ENCODE measurements around the gene SLC35G2. TPM values are rescaled to one million over a fixed set of nuclear protein-coding genes. Genes with fewer than 3 reads are reported as not detected.

SLC35G2 gene
- total RNA-seq, 4 donors from 2014 or later = 9.1 to 13.2 (median 11.8) TPM

DNA sequence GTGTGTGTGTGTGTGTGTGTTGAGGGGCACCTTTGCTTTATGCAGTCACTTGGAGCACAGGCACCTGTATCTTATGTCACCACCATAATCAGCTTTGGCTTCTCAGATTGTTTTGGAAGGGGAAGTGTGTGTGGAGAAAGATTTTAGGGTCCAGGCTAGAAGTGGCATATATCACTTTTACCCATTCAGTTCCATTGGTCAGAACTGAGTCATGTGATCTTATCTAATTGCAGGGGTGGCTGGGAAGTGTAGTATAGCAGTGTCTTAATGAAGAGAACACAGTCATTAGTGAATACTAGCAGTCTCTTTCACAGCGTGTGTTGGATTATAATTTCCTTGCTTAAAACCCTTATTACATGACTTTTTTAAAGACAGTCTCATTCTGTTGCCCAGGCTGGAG, 63.6 kb downstream of the SLC35G2 start:
- Histone ChIP-seq H3K9me3 (no peaks in the 10 kb centered on the region), H3K27ac (no peak overlapping the region), H3K36me3 (no peaks in the 10 kb centered on the region), H3K4me3 (no peak overlapping the region), H3K4me1 (no peaks in the 10 kb centered on the region), H3K27me3 (no peaks in the 10 kb centered on the region)
- DNase-seq = no peak
- intact Hi-C loops (cut with DNase I; ENCODE audit: low total_unique reads) = no loop called here
- no peak for TF ChIP-seq POLR2A (IDR thresholded peaks at IDR 0.05)

DNA sequence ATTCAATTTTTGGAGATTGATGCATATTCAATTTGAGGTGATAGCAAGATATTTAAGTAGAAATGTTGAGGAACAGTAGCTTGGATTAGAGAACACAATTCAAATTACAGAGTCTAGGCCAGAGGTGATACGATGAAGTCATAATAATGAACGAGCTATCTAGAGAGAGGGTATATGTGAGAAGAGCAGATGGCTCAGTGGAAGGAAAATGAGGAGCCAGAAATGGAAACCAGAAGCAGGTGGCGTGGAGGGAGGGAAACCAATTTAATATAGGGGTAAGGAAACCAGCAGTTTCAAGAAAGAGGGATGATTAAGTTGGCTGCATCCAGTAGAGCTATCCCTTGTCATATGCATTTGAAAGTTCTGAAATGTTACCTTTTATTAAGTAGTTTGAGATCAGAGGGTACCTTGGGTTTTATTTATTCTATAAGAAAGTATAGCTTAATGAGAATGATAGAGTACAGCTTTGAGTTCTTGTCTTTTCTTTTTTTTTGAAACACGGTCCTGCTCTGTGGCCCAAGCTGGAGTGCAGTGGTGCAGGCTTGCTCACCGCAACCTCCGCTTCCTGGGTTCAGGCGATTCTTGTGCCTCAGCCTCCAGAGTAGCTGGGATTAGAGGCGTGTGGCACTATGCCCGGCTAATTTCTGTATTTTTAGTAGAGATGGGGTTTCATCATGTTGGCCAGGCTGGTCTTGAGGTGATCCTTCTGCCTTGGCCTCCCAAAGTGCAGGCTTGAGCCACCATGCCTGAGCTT, 65.2 kb downstream of the SLC35G2 start:
- DNase-seq = no peak
- H3K4me1 ChIP-seq = no peaks in the 10 kb centered on the region
- H3K36me3 ChIP-seq = no peaks in the 10 kb centered on the region
- TF ChIP-seq POLR2A (IDR thresholded peaks at IDR 0.05) = no peak
- TF ChIP-seq, protein P1, sequence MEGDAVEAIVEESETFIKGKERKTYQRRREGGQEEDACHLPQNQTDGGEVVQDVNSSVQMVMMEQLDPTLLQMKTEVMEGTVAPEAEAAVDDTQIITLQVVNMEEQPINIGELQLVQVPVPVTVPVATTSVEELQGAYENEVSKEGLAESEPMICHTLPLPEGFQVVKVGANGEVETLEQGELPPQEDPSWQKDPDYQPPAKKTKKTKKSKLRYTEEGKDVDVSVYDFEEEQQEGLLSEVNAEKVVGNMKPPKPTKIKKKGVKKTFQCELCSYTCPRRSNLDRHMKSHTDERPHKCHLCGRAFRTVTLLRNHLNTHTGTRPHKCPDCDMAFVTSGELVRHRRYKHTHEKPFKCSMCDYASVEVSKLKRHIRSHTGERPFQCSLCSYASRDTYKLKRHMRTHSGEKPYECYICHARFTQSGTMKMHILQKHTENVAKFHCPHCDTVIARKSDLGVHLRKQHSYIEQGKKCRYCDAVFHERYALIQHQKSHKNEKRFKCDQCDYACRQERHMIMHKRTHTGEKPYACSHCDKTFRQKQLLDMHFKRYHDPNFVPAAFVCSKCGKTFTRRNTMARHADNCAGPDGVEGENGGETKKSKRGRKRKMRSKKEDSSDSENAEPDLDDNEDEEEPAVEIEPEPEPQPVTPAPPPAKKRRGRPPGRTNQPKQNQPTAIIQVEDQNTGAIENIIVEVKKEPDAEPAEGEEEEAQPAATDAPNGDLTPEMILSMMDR (IDR thresholded peaks at IDR 0.05) = no peak
- H3K27ac ChIP-seq = no peak overlapping the region
- no peak overlapping the region for H3K4me3 ChIP-seq
- no peaks in the 10 kb centered on the region for H3K27me3 ChIP-seq
- intact Hi-C loops (cut with DNase I; ENCODE audit: low total_unique reads) = no loop called here
- H3K9me3 ChIP-seq = no peaks in the 10 kb centered on the region

DNA sequence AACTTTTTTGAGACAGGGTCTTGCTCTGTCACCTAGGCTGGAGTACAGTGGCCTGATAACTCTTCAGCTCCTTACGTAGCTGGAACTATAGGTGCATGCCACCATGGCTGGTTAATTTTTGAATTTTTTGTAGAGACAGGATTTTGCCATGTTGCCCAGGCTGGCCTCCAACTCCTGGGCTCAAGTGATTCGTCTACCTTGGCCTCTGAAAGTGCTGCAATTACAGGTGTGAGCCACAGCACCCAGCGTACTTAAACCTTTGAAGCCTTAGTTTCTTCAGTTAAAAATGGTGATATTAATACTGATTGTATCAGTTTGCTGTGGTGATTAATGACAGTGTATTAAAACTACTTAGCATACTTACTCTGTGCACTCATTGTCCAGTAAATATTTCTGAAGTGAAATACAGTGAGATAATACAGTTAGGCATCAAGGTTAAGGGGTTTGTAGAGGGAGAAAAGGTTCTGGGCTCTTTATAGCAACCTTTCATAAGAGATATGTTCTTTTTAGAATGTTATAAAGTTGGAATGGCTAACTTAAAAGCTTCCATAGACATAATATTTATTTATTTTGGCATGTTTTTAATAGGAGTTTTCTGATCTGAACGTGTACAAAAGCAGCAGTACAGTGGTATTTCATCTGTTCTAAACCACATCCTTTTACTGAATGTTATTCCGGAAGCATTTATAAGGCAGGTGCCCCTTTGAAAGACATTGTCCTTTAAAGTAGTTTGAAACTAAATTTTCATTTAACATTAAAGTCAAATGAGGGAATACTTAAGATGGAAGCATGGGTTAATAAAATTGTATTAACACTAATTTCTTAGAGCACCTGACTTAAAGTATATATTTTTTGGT, 66.7 kb downstream of the SLC35G2 start:
- H3K27ac ChIP-seq = no peak overlapping the region
- no peaks in the 10 kb centered on the region for H3K36me3 ChIP-seq
- no peaks in the 10 kb centered on the region for H3K4me1 ChIP-seq
- H3K27me3 ChIP-seq = no peaks in the 10 kb centered on the region
- intact Hi-C loops (cut with DNase I; ENCODE audit: low total_unique reads) = no loop called here
- DNase-seq = no peak
- H3K9me3 ChIP-seq = no peaks in the 10 kb centered on the region
- no peak overlapping the region for H3K4me3 ChIP-seq
- TF ChIP-seq, protein P1 (IDR thresholded peaks at IDR 0.05) = no peak
- no peak for TF ChIP-seq POLR2A (IDR thresholded peaks at IDR 0.05)

DNA sequence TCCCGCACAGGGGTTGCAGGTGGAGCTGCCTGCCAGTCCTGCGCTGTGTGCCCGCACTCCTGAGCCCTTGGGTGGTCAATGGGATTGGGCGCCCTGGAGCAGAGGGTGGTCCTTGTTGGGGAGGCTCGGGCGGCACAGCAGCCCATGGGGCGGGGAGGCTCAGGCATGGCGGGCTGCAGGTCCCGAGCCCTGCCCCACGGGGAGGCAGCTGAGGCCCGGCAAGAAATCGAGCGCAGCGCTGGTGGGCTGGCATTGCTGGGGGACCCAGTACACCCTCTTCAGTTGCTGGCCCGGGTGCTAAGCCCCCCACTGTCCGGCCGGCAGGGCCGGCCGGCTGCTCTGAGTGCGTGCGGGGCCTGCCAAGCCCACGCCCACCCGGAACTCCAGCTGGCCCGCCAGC, 71.0 kb downstream of the SLC35G2 start:
- H3K36me3 ChIP-seq = no peaks in the 10 kb centered on the region
- no peak for DNase-seq
- no peak overlapping the region for H3K27ac ChIP-seq
- H3K4me3 ChIP-seq = no peak overlapping the region
- TF ChIP-seq, protein P1 (IDR thresholded peaks at IDR 0.05) = no peak
- TF ChIP-seq POLR2A (IDR thresholded peaks at IDR 0.05) = no peak
- no peaks in the 10 kb centered on the region for H3K9me3 ChIP-seq
- intact Hi-C loops (cut with DNase I; ENCODE audit: low total_unique reads) = no loop called here
- H3K27me3 ChIP-seq = no peaks in the 10 kb centered on the region
- H3K4me1 ChIP-seq = no peaks in the 10 kb centered on the region

DNA sequence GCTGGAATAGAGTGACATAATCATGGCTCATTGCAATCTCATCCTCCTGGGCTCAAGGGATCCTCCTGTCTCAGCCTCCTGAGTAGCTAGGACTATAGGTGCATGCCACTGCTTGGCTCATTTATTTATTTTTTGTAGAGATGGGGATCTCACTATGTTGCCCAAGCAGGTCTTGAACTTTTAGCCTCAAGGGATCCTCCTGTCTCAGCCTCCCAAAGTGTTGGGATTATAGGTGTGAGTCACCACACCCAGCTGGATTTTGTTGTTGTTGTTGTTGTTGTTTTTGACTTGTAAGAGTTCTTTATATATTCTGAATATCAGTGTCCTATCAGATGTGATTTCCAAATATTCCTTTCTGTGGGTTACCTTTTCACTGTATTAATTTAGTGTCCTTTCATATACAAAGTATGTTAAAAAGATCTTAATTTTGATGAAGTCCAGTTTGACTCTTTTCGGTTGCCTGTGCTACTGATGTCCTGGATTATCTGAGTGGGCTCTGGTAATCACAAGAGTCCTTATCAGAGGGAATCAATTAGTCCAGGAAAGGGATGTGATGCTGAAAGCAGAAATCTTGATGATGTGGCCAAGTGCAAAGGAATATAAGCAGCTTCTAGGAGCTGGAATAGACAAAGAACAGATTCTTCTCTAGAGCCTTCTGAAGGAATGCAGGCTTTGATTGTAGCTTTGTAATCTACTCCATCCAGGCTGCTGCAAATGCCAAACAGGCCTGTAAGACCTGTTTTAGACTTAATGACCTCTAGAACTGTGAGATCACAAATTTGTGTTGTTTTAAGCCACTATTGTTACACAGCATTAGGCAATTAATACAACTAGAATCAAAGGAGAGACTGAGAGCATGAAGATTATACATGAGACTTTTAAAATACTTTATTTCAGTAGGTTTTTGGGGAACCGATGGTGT, 73.3 kb downstream of the SLC35G2 start:
- H3K9me3 ChIP-seq = no peaks in the 10 kb centered on the region
- DNase-seq = no peak
- no peaks in the 10 kb centered on the region for H3K27me3 ChIP-seq
- TF ChIP-seq POLR2A (IDR thresholded peaks at IDR 0.05) = no peak
- TF ChIP-seq, protein P1 (IDR thresholded peaks at IDR 0.05) = no peak
- no peak overlapping the region for H3K27ac ChIP-seq
- H3K4me1 ChIP-seq = no peaks in the 10 kb centered on the region
- H3K36me3 ChIP-seq = no peaks in the 10 kb centered on the region
- intact Hi-C loops (cut with DNase I; ENCODE audit: low total_unique reads) = no loop called here
- no peak overlapping the region for H3K4me3 ChIP-seq
